ENCODE data around the gene SLC16A12. TPM values are rescaled to one million over a fixed set of nuclear protein-coding genes. Genes with fewer than 3 reads are reported as not detected.

SLC16A12 gene
- total and polyA plus RNA-seq, 4 donors = 0.03 to 10.7 (median 0.94) TPM

- H3K4me1 ChIP-seq (ENCODE audit: control insufficient read depth in 4 of 4, insufficient read depth in 4 of 4, low read length in 3 of 4) = peaks cover 0 to 16% (median 4%) of the 10 kb centered on the region in 4 donors
- peaks cover 0 to 11% (median 7%) of the 10 kb centered on the region in 4 donors for H3K36me3 ChIP-seq (ENCODE audit: control insufficient read depth in 4 of 4, insufficient read depth in 3 of 4, low read depth in 1 of 4, low read length in 3 of 4)
- peak overlapping the region in 1 of 2 donors; percentile 25 for H3K27ac ChIP-seq (ENCODE audit: low read depth in 1 of 2, low read length in 2 of 2)
- H3K27me3 ChIP-seq (ENCODE audit: control insufficient read depth in 4 of 4, insufficient read depth in 4 of 4, low read length in 3 of 4) = no peaks in the 10 kb centered on the region
- no peak overlapping the region for H3K4me3 ChIP-seq (ENCODE audit: low read depth in 1 of 3, low read length in 3 of 3)
- H3K9me3 ChIP-seq (ENCODE audit: control insufficient read depth in 4 of 4, low read length in 3 of 4) = no peaks in the 10 kb centered on the region
- WGBS = 73% methylated on average over 11 of the region's 11 CpGs
- no peak for DNase-seq (ENCODE audit: low spot score)
- TF ChIP-seq HNF4G (IDR thresholded peaks at IDR 0.05) = no peak
- peak; percentile 12 to 41 for TF ChIP-seq HNF4A (conservative IDR thresholded peaks at IDR 0.05)
- no peak for TF ChIP-seq ATF3 (IDR thresholded peaks at IDR 0.05)
- no peak for TF ChIP-seq TAF1 (conservative IDR thresholded peaks at IDR 0.05)
- peak in 1 of 2 donors; percentile 82 for TF ChIP-seq RXRA (IDR thresholded peaks at IDR 0.05)
- TF ChIP-seq RAD21 (IDR thresholded peaks at IDR 0.05) = peak; percentile 14 to 28
- TF ChIP-seq YY1 (IDR thresholded peaks at IDR 0.05) = peak; percentile 58
- TF ChIP-seq SP1 (IDR thresholded peaks at IDR 0.05) = peak; percentile 22
- TF ChIP-seq EGR1 (IDR thresholded peaks at IDR 0.05; ENCODE audit: low read depth in 2 of 2) = peak in 1 of 2 donors; percentile 19
- TF ChIP-seq CTCF (IDR thresholded peaks at IDR 0.05; ENCODE audit: low read depth, low read length, missing input control) = no peak
- TF ChIP-seq MAX (IDR thresholded peaks at IDR 0.05) = no peak
- no peak for TF ChIP-seq GABPA (IDR thresholded peaks at IDR 0.05 in 1 of 2, conservative IDR thresholded peaks at IDR 0.05 in 1 of 2)
- peak; percentile 31 for TF ChIP-seq FOXA2 (IDR thresholded peaks at IDR 0.05)
- TF ChIP-seq ZBTB33 (IDR thresholded peaks at IDR 0.05) = no peak
- H3K9ac ChIP-seq (ENCODE audit: low read depth in 1 of 2, low read length in 2 of 2) = no peak overlapping the region
Observed at GRCh38 chr10:89404104-89405047, 131.0 kb downstream of the SLC16A12 start.

- no peaks in the 10 kb centered on the region for H3K27me3 ChIP-seq (ENCODE audit: control insufficient read depth in 4 of 4, insufficient read depth in 4 of 4, low read length in 3 of 4)
- H3K27ac ChIP-seq (ENCODE audit: low read depth in 1 of 2, low read length in 2 of 2) = no peak overlapping the region
- no peak for TF ChIP-seq REST (IDR thresholded peaks at IDR 0.05)
- TF ChIP-seq SP1 (IDR thresholded peaks at IDR 0.05) = no peak
- TF ChIP-seq FOXA1 (IDR thresholded peaks at IDR 0.05) = no peak
- TF ChIP-seq RAD21 (IDR thresholded peaks at IDR 0.05) = no peak
- no peak for TF ChIP-seq GABPA (IDR thresholded peaks at IDR 0.05 in 1 of 2, conservative IDR thresholded peaks at IDR 0.05 in 1 of 2)
- no peak for TF ChIP-seq YY1 (IDR thresholded peaks at IDR 0.05)
- no peak overlapping the region for H3K9ac ChIP-seq (ENCODE audit: low read depth in 1 of 2, low read length in 2 of 2)
- H3K4me1 ChIP-seq (ENCODE audit: control insufficient read depth in 4 of 4, insufficient read depth in 4 of 4, low read length in 3 of 4) = peaks cover 0 to 9% (median 4%) of the 10 kb centered on the region in 4 donors
- no peak for DNase-seq (ENCODE audit: low spot score)
- no peaks in the 10 kb centered on the region for H3K9me3 ChIP-seq (ENCODE audit: control insufficient read depth in 4 of 4, low read length in 3 of 4)
- H3K4me3 ChIP-seq (ENCODE audit: low read depth in 1 of 3, low read length in 3 of 3) = no peak overlapping the region
- 91% methylated on average over 2 of the region's 2 CpGs for WGBS
- peaks cover 0 to 11% (median 7%) of the 10 kb centered on the region in 4 donors for H3K36me3 ChIP-seq (ENCODE audit: control insufficient read depth in 4 of 4, insufficient read depth in 3 of 4, low read depth in 1 of 4, low read length in 3 of 4)
Observed at GRCh38 chr10:89403043-89403442, 132.4 kb downstream of the SLC16A12 start.

All from liver (tissue), 9 donors.